ENCODE data around the gene NRAP. TPM values are rescaled to one million over a fixed set of nuclear protein-coding genes. Genes with fewer than 3 reads are reported as not detected.

Gene NRAP
- total and polyA plus RNA-seq, 2 of the 4 experiments (the other 2 are of a cell fraction), result not detected

- H3K4me1 ChIP-seq (ENCODE audit: control insufficient read depth, insufficient read depth, low read length), result no peaks in the 10 kb centered on the region
- no peak overlapping the region for H2BK15ac ChIP-seq (ENCODE audit: low read depth, low read length)
- no peak overlapping the region for H3K23ac ChIP-seq (ENCODE audit: low read depth, low read length)
- no peak overlapping the region for H3K4me2 ChIP-seq (ENCODE audit: low read depth, low read length)
- dilution Hi-C loops (cut with HindIII; ENCODE audit: low sequenced_read_pairs, unreplicated experiment), result no loop called here
- in situ Hi-C loops (cut with MboI; ENCODE audit: low sequenced_read_pairs), result no loop called here
- H4K20me1 ChIP-seq (ENCODE audit: insufficient read depth, low read length), result no peaks in the 10 kb centered on the region
- H4K5ac ChIP-seq (ENCODE audit: low read depth, low read length), result no peak overlapping the region
- no peak for DNase-seq
- POLR2A ChIA-PET (ENCODE audit: unreplicated experiment), result no interaction called here
- intact Hi-C loops (cut with micrococcal nuclease), result no loop called here
- H3K9me1 ChIP-seq (ENCODE audit: insufficient read depth, low read length), result no peaks in the 10 kb centered on the region
- H3K14ac ChIP-seq (replicated peaks; ENCODE audit: low read depth, low read length), result no peak overlapping the region
- WGBS, 2 experiments (ENCODE audit: extremely low coverage in 2 of 2, insufficient read length in 1 of 2), result no CpG with 5 or more reads among the region's 5 CpGs
- no peak overlapping the region for H3K9ac ChIP-seq (ENCODE audit: low read depth, low read length)
- peaks cover 10% of the 10 kb centered on the region for H3K27me3 ChIP-seq (ENCODE audit: control insufficient read depth, insufficient read depth, low read length)
- H3K9me3 ChIP-seq (ENCODE audit: control insufficient read depth, insufficient read depth, low read length), result no peaks in the 10 kb centered on the region
- no peak overlapping the region for H2BK5ac ChIP-seq (ENCODE audit: low read depth, low read length, poor library complexity, severe bottlenecking)
- no peak overlapping the region for H2AFZ ChIP-seq (replicated peaks; ENCODE audit: low read length, poor library complexity)
- TF ChIP-seq FOS (IDR thresholded peaks at IDR 0.05; ENCODE audit: low read depth, low read length) (no peak), USF2 (IDR thresholded peaks at IDR 0.05; ENCODE audit: low read depth, low read length) (no peak), CEBPB (IDR thresholded peaks at IDR 0.05; ENCODE audit: low read depth, low read length) (no peak), CTCF (conservative IDR thresholded peaks at IDR 0.05; ENCODE audit: low read depth, low read length) (0 out of 2 replicates have a peak, but pooled peaks have one; percentile 15), RCOR1 (IDR thresholded peaks at IDR 0.05; ENCODE audit: insufficient replicate concordance, low read length) (no peak), RFX5 (IDR thresholded peaks at IDR 0.05; ENCODE audit: low read depth, low read length) (no peak)
- no TSS peak for BruUV-seq (replicated peaks)
- no peak overlapping the region for H2AK9ac ChIP-seq (replicated peaks; ENCODE audit: low read depth, low read length, poor library complexity)
- H3K4ac ChIP-seq (ENCODE audit: low read depth, low read length), result no peak overlapping the region
- no peak overlapping the region for H4K8ac ChIP-seq (ENCODE audit: low read depth in 2 of 2, low read length in 2 of 2)
- H3K4me3 ChIP-seq (ENCODE audit: insufficient read depth, low read depth, low read length), result no peak overlapping the region
- H3K18ac ChIP-seq (ENCODE audit: low read depth, low read length), result no peak overlapping the region
- no peak overlapping the region for H4K91ac ChIP-seq (ENCODE audit: insufficient read depth, low read depth, low read length)
- H2BK120ac ChIP-seq (ENCODE audit: low read depth, low read length), result no peak overlapping the region
- ATAC-seq (ENCODE audit: low read depth), result no peak
- no peaks in the 10 kb centered on the region for H3K36me3 ChIP-seq (ENCODE audit: control insufficient read depth, insufficient read depth, low read length)
- H3K56ac ChIP-seq (ENCODE audit: extremely low read depth, insufficient read depth, low read length), result no peak overlapping the region
- no peaks in the 10 kb centered on the region for H3K79me1 ChIP-seq (ENCODE audit: low read depth in 1 of 2, low read length in 2 of 2)
- H2AK5ac ChIP-seq (ENCODE audit: low read depth, low read length), result no peak overlapping the region
- CTCF ChIA-PET, result no interaction called here
- no peak overlapping the region for H2BK20ac ChIP-seq (ENCODE audit: low read depth, low read length)
- H3K27ac ChIP-seq (ENCODE audit: insufficient read depth, low read length), result no peak overlapping the region
Observed at GRCh38 chr10:113616244-113617074, 47.4 kb downstream of the NRAP start.
